ENCODE measurements around the gene FRMD1.

The FRMD1 gene

DNA sequence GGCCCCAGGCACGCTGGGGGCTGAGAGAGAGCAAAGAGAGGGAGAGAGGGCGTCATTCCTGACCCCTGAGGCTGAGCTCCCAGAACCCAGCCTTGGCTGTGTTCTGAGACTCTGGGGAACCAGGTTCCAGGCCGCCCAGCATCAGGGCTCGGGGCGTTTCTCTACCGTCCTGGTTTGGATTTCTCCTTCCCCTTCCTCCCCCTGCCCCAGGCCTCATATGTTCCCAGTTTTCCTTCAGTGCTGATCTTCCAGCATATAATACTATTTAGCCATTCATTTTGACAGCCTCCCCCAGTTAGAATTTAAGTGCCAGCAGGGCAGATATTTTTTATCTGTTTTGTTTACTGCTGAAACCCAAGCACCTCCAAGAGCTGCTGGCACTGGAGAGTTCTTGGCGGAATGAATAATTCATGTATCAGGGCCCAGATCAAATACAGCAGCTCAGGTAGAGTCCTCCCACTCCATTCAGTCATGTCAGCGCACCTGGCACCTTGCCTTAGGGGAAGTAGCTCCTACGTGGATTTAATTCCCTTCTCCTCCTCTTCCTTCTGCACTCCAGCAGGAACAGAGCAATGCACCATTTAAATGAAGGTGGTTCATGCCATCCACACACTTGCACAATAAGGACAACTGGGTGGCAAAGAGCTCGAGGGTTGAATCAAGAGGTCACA, 23.4 kb upstream of the FRMD1 start:
- H3K27me3 ChIP-seq (ENCODE audit: control insufficient read depth in 5 of 5, insufficient read depth in 4 of 5, low read length in 5 of 5), result peaks cover 30 to 49% (median 45%) of the 10 kb centered on the region in 5 donors
- H3K4me3 ChIP-seq (ENCODE audit: low read depth in 1 of 5, low read length in 5 of 5), result no peak overlapping the region
- no peaks in the 10 kb centered on the region for H3K9me3 ChIP-seq (ENCODE audit: control insufficient read depth in 5 of 5, low read length in 5 of 5)

DNA sequence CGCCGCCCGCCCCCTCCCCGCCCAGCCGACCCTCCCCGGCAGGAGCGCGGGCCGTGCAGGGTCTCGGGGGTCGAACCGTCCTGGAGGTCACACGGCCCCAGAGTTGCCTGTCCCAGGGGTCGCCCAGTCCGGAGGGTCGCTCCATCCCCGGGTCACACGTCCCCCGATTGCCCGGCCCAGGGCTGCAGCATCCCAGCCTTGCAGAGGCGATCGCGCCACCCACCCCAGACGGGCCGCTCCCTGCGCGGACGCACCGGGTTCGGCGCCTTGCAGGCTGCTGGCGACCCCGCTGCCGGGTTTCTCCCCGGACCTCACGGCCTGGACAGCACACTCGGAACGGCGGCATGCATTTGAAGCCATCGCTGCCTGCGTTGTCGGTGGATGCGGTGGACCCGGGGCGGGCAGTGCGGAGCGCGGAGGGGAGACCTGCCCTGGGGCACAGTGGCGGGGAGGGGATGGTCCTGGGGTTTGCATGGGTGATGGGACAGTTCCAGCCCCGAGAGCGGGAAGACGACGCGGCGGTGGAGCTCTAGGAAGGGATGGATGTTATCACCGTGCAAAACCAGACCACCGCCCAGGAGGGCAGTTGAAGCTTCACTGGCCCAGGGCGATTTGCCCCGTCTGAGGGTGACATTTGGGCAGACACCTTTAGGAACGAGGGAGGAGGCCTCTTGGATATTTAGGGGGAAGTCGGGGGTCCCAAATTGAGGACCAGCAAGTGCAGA, 22.7 kb upstream of the FRMD1 start:
- Histone ChIP-seq H3K4me1 (ENCODE audit: control insufficient read depth in 5 of 5, insufficient read depth in 5 of 5, low read length in 5 of 5) (peaks cover 0 to 3% (median 3%) of the 10 kb centered on the region in 5 donors), H3K4me3 (ENCODE audit: low read depth in 1 of 5, low read length in 5 of 5) (no peak overlapping the region), H3K36me3 (ENCODE audit: control insufficient read depth in 5 of 5, insufficient read depth in 5 of 5, low read length in 5 of 5) (no peaks in the 10 kb centered on the region), H3K9me3 (ENCODE audit: control insufficient read depth in 5 of 5, low read length in 5 of 5) (no peaks in the 10 kb centered on the region), H3K27ac (ENCODE audit: low read depth, low read length) (no peak overlapping the region), H3K9ac (ENCODE audit: low read length in 5 of 5) (no peak overlapping the region), H3K27me3 (ENCODE audit: control insufficient read depth in 5 of 5, insufficient read depth in 4 of 5, low read length in 5 of 5) (peaks cover 30 to 49% (median 46%) of the 10 kb centered on the region in 5 donors)

More for the DNA sequence above, 23.4 kb upstream of the FRMD1 start:
- no peak overlapping the region for H3K27ac ChIP-seq (ENCODE audit: low read depth, low read length)
- no peaks in the 10 kb centered on the region for H3K36me3 ChIP-seq (ENCODE audit: control insufficient read depth in 5 of 5, insufficient read depth in 5 of 5, low read length in 5 of 5)
- H3K9ac ChIP-seq (ENCODE audit: low read length in 5 of 5), result no peak overlapping the region
- peaks cover 1 to 7% (median 4%) of the 10 kb centered on the region in 5 donors for H3K4me1 ChIP-seq (ENCODE audit: control insufficient read depth in 5 of 5, insufficient read depth in 5 of 5, low read length in 5 of 5)

DNA sequence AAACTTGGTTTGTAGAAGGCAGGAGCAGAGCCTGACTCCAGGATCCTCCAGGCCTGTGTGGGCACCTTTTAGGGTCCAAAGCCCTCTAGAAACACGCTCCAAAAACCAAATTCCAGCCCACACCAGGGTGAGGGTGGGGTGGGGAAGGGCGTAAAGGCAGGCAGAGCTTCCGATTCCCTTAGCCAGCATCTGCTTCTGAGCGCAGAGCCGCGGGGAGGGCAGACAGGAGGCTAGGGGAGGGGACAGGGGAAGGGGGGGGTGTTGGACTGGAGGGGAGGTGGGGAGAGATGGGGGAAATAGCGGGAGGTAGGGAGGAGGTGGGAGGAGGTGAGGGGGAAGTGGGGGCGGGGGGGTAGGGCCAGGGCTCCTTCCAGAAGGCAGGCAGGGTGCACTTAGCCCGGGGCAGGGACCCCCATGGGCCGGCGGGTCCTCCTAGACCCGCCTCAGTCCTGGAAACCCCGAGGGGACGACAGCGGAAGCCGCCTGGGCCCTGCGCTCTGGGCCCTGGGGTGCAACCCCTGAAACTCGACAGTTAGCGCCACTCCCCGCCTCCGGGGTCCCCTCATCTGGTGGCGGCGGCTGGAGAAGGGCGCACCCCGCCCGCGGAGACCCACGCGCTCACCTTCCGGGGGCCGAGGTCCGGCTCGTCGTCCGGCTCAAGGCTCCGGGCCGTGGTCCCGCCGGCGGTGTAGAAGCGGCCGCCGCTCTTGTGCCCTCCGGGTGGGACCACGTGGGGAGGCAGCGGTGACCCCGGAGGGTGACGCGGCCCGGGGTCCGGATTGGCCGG, 22.0 kb upstream of the FRMD1 start:
- H3K4me3 ChIP-seq (ENCODE audit: low read depth in 1 of 5, low read length in 5 of 5), result no peak overlapping the region
- H3K27ac ChIP-seq (ENCODE audit: low read depth, low read length), result no peak overlapping the region
- H3K27me3 ChIP-seq (ENCODE audit: control insufficient read depth in 5 of 5, insufficient read depth in 4 of 5, low read length in 5 of 5), result peaks cover 30 to 49% (median 46%) of the 10 kb centered on the region in 5 donors

DNA sequence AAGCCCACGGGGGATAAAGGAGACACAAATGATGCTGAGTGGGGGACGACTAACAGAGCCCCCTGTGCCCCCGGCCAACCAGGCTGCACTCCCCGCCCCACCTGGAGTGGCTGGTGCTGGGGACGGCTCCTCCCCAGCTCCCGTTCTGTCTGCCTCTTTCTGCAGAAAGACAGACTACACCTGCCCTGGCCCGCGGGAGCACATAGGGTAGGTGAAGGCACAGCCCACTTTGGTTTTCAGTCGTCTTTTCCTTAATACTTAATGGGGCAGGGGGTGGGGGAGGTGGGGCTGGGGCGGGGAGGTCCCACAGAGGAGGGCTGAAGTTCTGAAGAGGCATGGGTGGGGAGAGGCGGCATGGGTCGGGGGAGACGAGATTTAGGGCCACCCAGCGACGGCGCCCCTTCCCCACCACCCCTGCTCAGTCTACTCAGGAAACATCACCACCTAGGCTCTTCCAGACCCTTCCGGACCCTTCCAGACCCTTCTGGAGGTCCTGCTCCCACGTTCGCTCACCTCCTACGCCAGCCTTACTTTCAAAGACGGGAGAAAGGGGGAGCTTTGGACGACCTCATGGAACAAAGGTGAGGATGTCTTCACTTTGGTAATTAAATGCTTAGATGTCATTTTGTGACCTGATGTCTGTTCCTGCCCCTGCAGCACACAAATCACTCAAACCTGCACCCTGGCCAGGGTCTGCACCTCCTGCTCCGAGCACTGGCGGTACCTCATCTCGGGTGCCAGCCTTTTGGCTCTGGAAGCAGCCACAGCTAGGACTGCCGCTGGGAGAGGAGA, 21.2 kb upstream of the FRMD1 start:
- no peaks in the 10 kb centered on the region for H3K36me3 ChIP-seq (ENCODE audit: control insufficient read depth in 5 of 5, insufficient read depth in 5 of 5, low read length in 5 of 5)
- H3K9me3 ChIP-seq (ENCODE audit: control insufficient read depth in 5 of 5, low read length in 5 of 5), result no peaks in the 10 kb centered on the region
- no peak overlapping the region for H3K27ac ChIP-seq (ENCODE audit: low read depth, low read length)
- H3K9ac ChIP-seq (ENCODE audit: low read length in 5 of 5), result no peak overlapping the region
- H3K4me3 ChIP-seq (ENCODE audit: low read depth in 1 of 5, low read length in 5 of 5), result no peak overlapping the region
- peaks cover 0 to 3% (median 3%) of the 10 kb centered on the region in 5 donors for H3K4me1 ChIP-seq (ENCODE audit: control insufficient read depth in 5 of 5, insufficient read depth in 5 of 5, low read length in 5 of 5)
- peaks cover 30 to 49% (median 46%) of the 10 kb centered on the region in 5 donors for H3K27me3 ChIP-seq (ENCODE audit: control insufficient read depth in 5 of 5, insufficient read depth in 4 of 5, low read length in 5 of 5)

More for the DNA sequence above, 22.0 kb upstream of the FRMD1 start:
- H3K4me1 ChIP-seq (ENCODE audit: control insufficient read depth in 5 of 5, insufficient read depth in 5 of 5, low read length in 5 of 5), result peaks cover 0 to 3% (median 3%) of the 10 kb centered on the region in 5 donors
- no peak overlapping the region for H3K9ac ChIP-seq (ENCODE audit: low read length in 5 of 5)
- H3K36me3 ChIP-seq (ENCODE audit: control insufficient read depth in 5 of 5, insufficient read depth in 5 of 5, low read length in 5 of 5), result no peaks in the 10 kb centered on the region
- no peaks in the 10 kb centered on the region for H3K9me3 ChIP-seq (ENCODE audit: control insufficient read depth in 5 of 5, low read length in 5 of 5)

DNA sequence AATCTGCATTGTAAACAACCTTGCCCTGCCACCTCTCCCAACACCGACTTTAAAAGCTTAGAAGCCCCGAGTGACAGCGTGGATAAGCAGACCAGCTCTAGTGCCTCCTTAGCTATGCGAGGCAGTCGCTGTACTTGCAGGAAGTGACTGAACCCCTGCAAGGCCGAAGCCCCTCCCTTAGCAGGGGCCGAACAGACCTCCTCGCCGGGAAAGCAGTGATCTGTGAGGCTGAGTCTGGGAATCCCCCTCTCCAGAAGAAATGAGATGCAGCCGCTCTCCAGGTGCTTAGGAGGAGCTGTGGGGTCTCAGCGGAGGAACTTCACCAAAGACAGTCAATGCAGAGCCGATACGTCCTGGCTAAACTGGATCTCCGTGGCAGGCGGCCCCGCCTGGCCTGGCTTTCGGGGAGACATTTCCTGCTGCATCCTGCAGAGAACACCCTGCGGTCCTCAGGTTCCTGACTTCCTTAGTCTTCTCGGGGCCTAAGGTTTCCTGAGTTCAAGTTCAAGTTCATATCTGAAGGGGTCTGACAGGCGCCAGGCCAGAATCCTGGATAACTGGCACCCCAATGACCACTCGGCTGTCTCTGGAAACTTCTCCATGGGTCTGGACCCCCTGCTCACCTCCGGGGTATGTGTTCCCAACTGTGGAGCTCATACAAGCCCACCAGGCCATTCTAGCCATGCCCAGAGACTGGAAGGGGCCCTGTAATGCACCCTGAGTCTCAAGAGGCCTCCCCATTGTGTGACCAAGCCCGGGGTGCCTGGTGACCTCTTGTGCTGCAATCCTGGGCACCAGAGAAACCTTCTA, 20.4 kb upstream of the FRMD1 start:
- no peak overlapping the region for H3K9ac ChIP-seq (ENCODE audit: low read length in 5 of 5)
- no peak overlapping the region for H3K27ac ChIP-seq (ENCODE audit: low read depth, low read length)
- H3K36me3 ChIP-seq (ENCODE audit: control insufficient read depth in 5 of 5, insufficient read depth in 5 of 5, low read length in 5 of 5), result no peaks in the 10 kb centered on the region
- H3K4me1 ChIP-seq (ENCODE audit: control insufficient read depth in 5 of 5, insufficient read depth in 5 of 5, low read length in 5 of 5), result peaks cover 0 to 3% (median 3%) of the 10 kb centered on the region in 5 donors
- H3K27me3 ChIP-seq (ENCODE audit: control insufficient read depth in 5 of 5, insufficient read depth in 4 of 5, low read length in 5 of 5), result peaks cover 30 to 49% (median 44%) of the 10 kb centered on the region in 5 donors
- H3K9me3 ChIP-seq (ENCODE audit: control insufficient read depth in 5 of 5, low read length in 5 of 5), result no peaks in the 10 kb centered on the region
- no peak overlapping the region for H3K4me3 ChIP-seq (ENCODE audit: low read depth in 1 of 5, low read length in 5 of 5)

DNA sequence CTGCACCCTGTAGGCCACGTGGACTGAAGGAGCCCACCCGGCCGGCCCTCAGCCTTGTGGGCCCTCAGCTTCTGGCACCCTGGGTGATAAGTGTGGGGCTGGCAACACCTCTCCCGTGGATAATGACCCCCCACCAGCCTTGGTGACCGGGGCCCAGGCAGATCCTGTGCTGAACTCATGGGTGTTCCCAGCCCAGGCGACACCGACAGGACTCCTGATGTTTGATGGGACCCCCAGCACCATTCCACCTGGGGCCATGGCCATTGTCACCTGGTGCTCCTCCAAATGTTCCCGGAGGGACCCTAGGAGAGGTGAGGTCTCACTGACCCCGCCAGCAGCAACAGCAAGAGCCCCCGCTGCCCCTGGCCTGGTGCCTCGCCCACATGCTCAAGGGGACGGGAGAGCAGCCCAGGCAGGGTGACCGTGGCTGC, 19.4 kb upstream of the FRMD1 start:
- Histone ChIP-seq H3K4me3 (ENCODE audit: low read depth in 1 of 5, low read length in 5 of 5) (no peak overlapping the region), H3K27ac (ENCODE audit: low read depth, low read length) (no peak overlapping the region), H3K4me1 (ENCODE audit: control insufficient read depth in 5 of 5, insufficient read depth in 5 of 5, low read length in 5 of 5) (peaks cover 0 to 3% (median 3%) of the 10 kb centered on the region in 5 donors), H3K27me3 (ENCODE audit: control insufficient read depth in 5 of 5, insufficient read depth in 4 of 5, low read length in 5 of 5) (peaks cover 35 to 48% (median 38%) of the 10 kb centered on the region in 5 donors), H3K9me3 (ENCODE audit: control insufficient read depth in 5 of 5, low read length in 5 of 5) (no peaks in the 10 kb centered on the region), H3K9ac (ENCODE audit: low read length in 5 of 5) (no peak overlapping the region), H3K36me3 (ENCODE audit: control insufficient read depth in 5 of 5, insufficient read depth in 5 of 5, low read length in 5 of 5) (no peaks in the 10 kb centered on the region)

DNA sequence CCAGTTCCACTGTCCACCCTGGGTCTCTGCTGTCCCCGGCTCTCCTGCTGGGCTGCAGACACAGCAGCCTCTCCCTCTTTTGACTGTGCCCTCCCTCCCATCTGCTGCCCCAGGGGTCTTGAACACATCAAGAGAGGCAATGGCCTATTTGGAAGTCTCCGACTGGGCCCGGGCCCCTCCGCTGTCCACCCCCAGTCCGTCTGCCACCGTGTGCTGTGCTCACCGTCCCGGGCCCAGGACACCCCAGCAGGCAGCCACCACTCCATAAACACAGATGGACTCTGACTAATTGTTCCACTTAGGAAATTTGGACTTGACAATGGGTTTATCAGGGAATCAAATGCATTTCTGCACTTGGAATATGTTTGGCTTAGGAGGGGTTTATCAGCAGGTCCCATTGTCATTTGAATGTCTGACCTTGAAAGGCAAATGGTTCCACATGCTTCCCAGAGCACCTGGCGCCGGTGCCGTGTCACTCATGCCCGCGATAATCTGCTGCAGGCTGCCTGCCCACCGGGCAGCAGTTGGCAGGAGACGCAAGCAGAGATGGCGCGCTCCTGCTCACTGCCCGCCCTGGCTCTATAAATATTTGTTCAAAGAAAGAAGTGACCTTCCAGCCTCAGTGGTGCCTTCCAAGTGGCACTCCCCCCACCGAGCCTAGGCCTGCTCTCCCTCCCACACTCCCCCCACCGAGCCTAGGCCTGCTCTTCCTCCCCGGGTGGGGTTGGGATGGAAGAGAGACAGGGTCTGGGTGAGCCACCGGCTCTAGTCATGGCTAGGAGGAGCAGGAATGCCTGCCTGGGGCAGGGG, 18.8 kb upstream of the FRMD1 start:
- H3K9me3 ChIP-seq (ENCODE audit: control insufficient read depth in 5 of 5, low read length in 5 of 5), result no peaks in the 10 kb centered on the region
- no peak overlapping the region for H3K27ac ChIP-seq (ENCODE audit: low read depth, low read length)
- H3K4me1 ChIP-seq (ENCODE audit: control insufficient read depth in 5 of 5, insufficient read depth in 5 of 5, low read length in 5 of 5), result peaks cover 0 to 3% (median 3%) of the 10 kb centered on the region in 5 donors
- H3K4me3 ChIP-seq (ENCODE audit: low read depth in 1 of 5, low read length in 5 of 5), result no peak overlapping the region
- H3K27me3 ChIP-seq (ENCODE audit: control insufficient read depth in 5 of 5, insufficient read depth in 4 of 5, low read length in 5 of 5), result peaks cover 32 to 42% (median 34%) of the 10 kb centered on the region in 5 donors
- H3K9ac ChIP-seq (ENCODE audit: low read length in 5 of 5), result no peak overlapping the region
- no peaks in the 10 kb centered on the region for H3K36me3 ChIP-seq (ENCODE audit: control insufficient read depth in 5 of 5, insufficient read depth in 5 of 5, low read length in 5 of 5)

DNA sequence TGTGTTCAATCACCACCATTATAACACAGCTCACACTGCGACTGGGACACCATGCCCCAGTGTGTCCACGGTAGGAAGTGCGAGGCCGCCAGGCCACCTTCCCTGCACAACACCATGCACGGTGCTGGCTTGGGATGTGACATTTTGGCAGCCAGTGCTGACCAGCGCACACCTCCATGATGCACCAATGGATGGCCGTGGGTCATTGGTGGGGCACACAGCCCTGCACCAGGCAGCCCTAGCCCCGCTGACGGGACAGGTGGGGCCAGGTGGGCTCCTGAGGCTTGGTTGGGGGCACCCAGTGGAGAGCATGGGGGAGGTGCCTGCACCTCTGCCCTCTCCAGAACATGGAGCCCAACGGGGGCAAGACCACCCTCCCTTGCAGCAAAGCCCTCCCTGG, 18.2 kb upstream of the FRMD1 start:
- Histone ChIP-seq H3K9ac (ENCODE audit: low read length in 5 of 5) (no peak overlapping the region), H3K4me1 (ENCODE audit: control insufficient read depth in 5 of 5, insufficient read depth in 5 of 5, low read length in 5 of 5) (peaks cover 0 to 3% (median 3%) of the 10 kb centered on the region in 5 donors), H3K36me3 (ENCODE audit: control insufficient read depth in 5 of 5, insufficient read depth in 5 of 5, low read length in 5 of 5) (no peaks in the 10 kb centered on the region), H3K27me3 (ENCODE audit: control insufficient read depth in 5 of 5, insufficient read depth in 4 of 5, low read length in 5 of 5) (peaks cover 26 to 36% (median 28%) of the 10 kb centered on the region in 5 donors), H3K4me3 (ENCODE audit: low read depth in 1 of 5, low read length in 5 of 5) (no peak overlapping the region), H3K27ac (ENCODE audit: low read depth, low read length) (no peak overlapping the region), H3K9me3 (ENCODE audit: control insufficient read depth in 5 of 5, low read length in 5 of 5) (peaks cover 0 to 4% (median 3%) of the 10 kb centered on the region in 5 donors)
